OCI-LY7 (cell line): ENCODE data around the gene PCGF3. TPM values are rescaled to one million over a fixed set of nuclear protein-coding genes. Genes with fewer than 3 reads are reported as not detected.

Source experiments
- BruUV-seq: library from RNA; stranded (reverse); fragments of 400-500 nt; replicated peaks from 2 replicates; lab custom pipeline; 2021; lab: Mats Ljungman, UMichigan
- CTCF ChIA-PET: fragments of 300-600 bp; sonication (Branson Sonifier 250); formaldehyde crosslinking; loops from one replicate; lab custom pipeline; 2022; ENCODE audit warnings: antibody characterized with exemption; ENCODE audit not compliant: unreplicated experiment; lab: Charles Lee
- POLR2A ChIA-PET: fragments of 300-600 bp; sonication (Branson Sonifier 250); formaldehyde crosslinking; loops from one replicate; lab custom pipeline; 2022; ENCODE audit warnings: antibody characterized with exemption; lab: Charles Lee
- DNase-seq: peaks from one replicate; pipeline ENCODE4 v3.0.0-alpha.2; 2015; ENCODE audit warnings: low spot score
- H2AFZ ChIP-seq: fragments of 200-600 bp; sonication (generic), shearing (Covaris generic); 2 replicates; pipeline ENCODE4 v1.6.1; 2014; ENCODE audit warnings: mild to moderate bottlenecking, antibody characterized with exemption, low read length, moderate library complexity
- H3K27ac ChIP-seq: fragments of 200-600 bp; sonication (generic); 2 replicates; pipeline ENCODE4 v1.5.1; 2014; ENCODE audit warnings: mixed run types, low read depth, mild to moderate bottlenecking, moderate library complexity, low read length, inconsistent platforms; ENCODE audit not compliant: poor library complexity, severe bottlenecking
- H3K36me3 ChIP-seq: fragments of 200-600 bp; sonication (generic); 2 replicates; pipeline ENCODE4 v1.6.1; 2014; ENCODE audit warnings: mild to moderate bottlenecking, antibody characterized with exemption, low read length, moderate library complexity, mixed read lengths; ENCODE audit not compliant: insufficient read depth
- H3K4me1 ChIP-seq: fragments of 200-600 bp; sonication (generic); 2 replicates; pipeline ENCODE4 v1.5.1; 2014; ENCODE audit warnings: mild to moderate bottlenecking, low read length; ENCODE audit not compliant: insufficient read depth, poor library complexity, severe bottlenecking
- H3K4me2 ChIP-seq: fragments of 200-600 bp; sonication (generic); 2 replicates; pipeline ENCODE4 v1.6.1; 2014; ENCODE audit warnings: mild to moderate bottlenecking, low read length
- H3K4me3 ChIP-seq: fragments of 200-600 bp; sonication (generic); 2 replicates; pipeline ENCODE4 v1.5.1; 2014; ENCODE audit warnings: mild to moderate bottlenecking, low read depth, low read length; ENCODE audit not compliant: poor library complexity, severe bottlenecking
- H3K79me2 ChIP-seq: fragments of 200-600 bp; sonication (generic); 2 replicates; pipeline ENCODE4 v1.6.1; 2016; ENCODE audit warnings: low read depth, mild to moderate bottlenecking, low read length, moderate library complexity, mixed read lengths; ENCODE audit not compliant: insufficient read depth
- H3K9me2 ChIP-seq: fragments of 200-600 bp; sonication (generic); 2 replicates; pipeline ENCODE4 v1.6.1; 2016; ENCODE audit warnings: mild to moderate bottlenecking, low read length, mixed read lengths; ENCODE audit not compliant: insufficient read depth
- H3K9me3 ChIP-seq: fragments of 200-600 bp; sonication (generic); 2 replicates; pipeline ENCODE4 v1.6.1; 2014; ENCODE audit warnings: mild to moderate bottlenecking, mixed run types, low read length, mixed read lengths
- H4K20me1 ChIP-seq: fragments of 200-600 bp; sonication (generic); 2 replicates; pipeline ENCODE4 v1.6.1; 2014; ENCODE audit warnings: mild to moderate bottlenecking, antibody characterized with exemption, low read length, moderate library complexity, mixed read lengths; ENCODE audit not compliant: insufficient read depth
- CTCF ChIP-seq: fragments of 200-600 bp; sonication (generic); conservative IDR thresholded peaks from 2 replicates; pipeline ENCODE4 v1.5.1; 2014; ENCODE audit warnings: mild to moderate bottlenecking, antibody characterized with exemption, low read length, moderate library complexity, mixed read lengths
- EZH2phosphoT487 ChIP-seq: fragments of 200-600 bp; sonication (generic); IDR thresholded peaks from 2 replicates; pipeline ENCODE4 v1.6.1; 2018; ENCODE audit warnings: low read depth, borderline replicate concordance, mild to moderate bottlenecking, mixed run types, antibody characterized with exemption, low read length, moderate library complexity, mixed read lengths
- intact Hi-C: fragments of 100-400 bp; cut with micrococcal nuclease; formaldehyde crosslinking; loops from one replicate; pipeline ENCODE4 v1.10.0; 2022; ENCODE audit not compliant: unreplicated experiment
- total RNA-seq, 2 experiments: library from RNA; depleted of rRNA in 1 of 2; stranded (reverse); fragments of >200 nt in 1 of 2; shearing (Covaris generic) in 1 of 2; gene quantifications; 2 replicates each; pipeline ENCODE4 v1.2.3, GENCODE V29; 2014 to 2022

The PCGF3 gene
- total RNA-seq, 2 experiments from 2014 or later = 33.8 to 50.2 TPM

GRCh38 chr4:743463-744211 is 38.0 kb downstream of the PCGF3 start:
- intact Hi-C loops = loop anchor here (2.0 to 5.0 kb wide), 3 partner anchors 149 to 501 kb away; partner anchors contain the start of gene IDUA

DNA sequence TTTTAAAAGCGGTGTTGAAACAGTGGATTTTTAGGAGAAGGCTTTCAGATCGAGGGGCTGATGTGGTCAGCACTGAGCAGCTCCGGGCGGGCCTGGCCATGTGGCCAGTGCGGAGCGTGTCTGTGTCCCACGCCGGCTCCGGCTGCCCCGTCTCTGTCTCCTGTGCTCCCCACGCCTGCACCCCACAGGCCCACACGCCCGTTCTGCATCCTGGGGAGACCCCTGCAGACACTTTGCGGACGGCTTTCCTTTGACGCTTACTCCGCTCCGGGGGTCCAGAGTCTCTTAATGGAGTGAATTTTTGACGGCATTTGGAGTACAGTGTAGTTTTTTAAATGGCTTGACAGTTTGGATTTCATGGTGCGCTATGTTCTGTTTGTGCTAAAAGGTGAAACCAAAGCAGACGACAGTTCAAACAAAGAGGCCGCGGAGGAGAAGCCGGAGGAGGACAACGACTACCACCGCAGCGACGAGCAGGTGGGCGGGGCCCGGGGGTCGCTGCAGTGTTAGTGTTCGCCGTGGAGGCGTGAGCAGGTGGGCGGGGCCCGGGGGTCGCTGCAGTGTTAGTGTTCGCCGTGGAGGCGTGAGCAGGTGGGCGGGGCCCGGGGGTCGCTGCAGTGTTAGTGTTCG is 38.7 kb downstream of the PCGF3 start:
- H2AFZ ChIP-seq = no peak overlapping the region
- BruUV-seq = no TSS peak
- H3K9me3 ChIP-seq = no peaks in the 10 kb centered on the region
- no peaks in the 10 kb centered on the region for H3K9me2 ChIP-seq
- H3K4me2 ChIP-seq = no peak overlapping the region
- H3K36me3 ChIP-seq = peaks cover 18% of the 10 kb centered on the region; the same call in 1 of the 2 replicates
- DNase-seq = no peak
- H3K4me1 ChIP-seq = no peaks in the 10 kb centered on the region
- POLR2A ChIA-PET = no interaction called here
- no peak overlapping the region for H3K4me3 ChIP-seq
- H3K79me2 ChIP-seq = no peaks in the 10 kb centered on the region
- H4K20me1 ChIP-seq = no peaks in the 10 kb centered on the region
- peak overlapping the region; percentile 10 for H3K27ac ChIP-seq
- intact Hi-C loops = loop anchor here (5.0 kb wide), 2 partner anchors 148 to 502 kb away; no protein-coding TSS in a partner anchor
- CTCF ChIA-PET = no interaction called here
- TF ChIP-seq CTCF (no peak), EZH2phosphoT487 (no peak)

More at GRCh38 chr4:743463-744211, 38.0 kb downstream of the PCGF3 start:
- no TSS peak for BruUV-seq
- Histone ChIP-seq H4K20me1 (no peaks in the 10 kb centered on the region), H3K79me2 (no peaks in the 10 kb centered on the region), H3K27ac (peak overlapping the region; percentile 10), H3K4me1 (peaks cover 5% of the 10 kb centered on the region), H3K4me3 (no peak overlapping the region), H3K9me2 (no peaks in the 10 kb centered on the region), H3K4me2 (no peak overlapping the region), H2AFZ (no peak overlapping the region), H3K36me3 (peaks cover 19% of the 10 kb centered on the region; the same call in 1 of the 2 replicates), H3K9me3 (no peaks in the 10 kb centered on the region)
- POLR2A ChIA-PET = no interaction called here
- CTCF ChIA-PET = no interaction called here
- no peak for TF ChIP-seq EZH2phosphoT487
- no peak for TF ChIP-seq CTCF
- no peak for DNase-seq
